Activated CD4-positive, CD25-positive, alpha-beta regulatory T cell treated with anti-CD3 and anti-CD28 coated beads, Interleukin-2, amount 50 U/mL, for 72 hours (primary cell): Measurements from ENCODE around the gene BCKDHA.
A peak's percentile ranks its signal among the peaks of the same experiment; 100 is the strongest.
"Not testable (repeated sequence)": the region's sequence is repeated elsewhere in the genome, so short reads cannot be mapped to it uniquely, and the experiment has no call there.

ENCODE experiments used
- DNase-seq: peaks from one replicate; pipeline ENCODE4 v3.0.0; 2021

BCKDHA gene

DNA sequence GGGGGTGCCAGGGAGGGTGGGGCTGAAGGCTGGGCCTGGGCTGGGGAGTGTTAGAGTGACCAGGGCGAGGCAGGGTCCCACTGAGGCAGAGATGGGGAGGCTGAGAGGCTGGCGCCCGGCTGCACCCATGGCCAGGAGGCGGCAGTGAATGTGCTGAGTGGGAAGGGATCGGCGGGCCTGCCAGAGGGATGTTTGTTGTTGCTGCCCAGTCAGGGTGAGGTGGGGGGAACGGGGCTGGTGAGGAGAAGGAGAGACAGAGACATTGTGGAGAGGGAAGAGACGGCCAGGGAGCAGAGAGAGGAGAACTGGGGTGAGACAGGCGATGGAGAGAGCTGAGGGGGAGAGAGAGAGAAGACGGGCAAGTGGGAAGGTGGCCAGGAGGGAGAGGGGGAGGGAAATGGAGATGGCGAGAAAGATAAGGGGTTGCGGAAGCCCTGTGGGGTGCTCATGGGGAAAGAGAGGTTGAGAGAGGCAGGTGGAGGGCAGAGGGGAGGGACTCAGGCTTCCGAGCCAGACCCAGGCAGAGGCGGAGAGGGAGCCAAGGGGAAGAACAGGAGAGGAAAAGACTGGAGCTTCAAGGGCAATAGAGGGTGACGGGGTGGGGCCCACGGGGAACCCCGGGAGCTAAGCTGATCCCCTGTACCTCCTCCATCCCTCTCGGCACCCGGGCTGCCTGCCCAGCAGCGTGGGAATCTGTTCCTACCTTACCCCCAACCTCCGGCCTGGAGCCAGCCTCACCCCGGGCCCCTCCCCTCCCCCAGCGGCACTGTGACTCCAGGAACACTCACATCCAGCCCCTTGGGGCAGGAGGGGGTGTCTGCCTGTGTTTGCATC, 30.2 kb downstream of the BCKDHA start:
- peak; percentile 35 for DNase-seq

DNA sequence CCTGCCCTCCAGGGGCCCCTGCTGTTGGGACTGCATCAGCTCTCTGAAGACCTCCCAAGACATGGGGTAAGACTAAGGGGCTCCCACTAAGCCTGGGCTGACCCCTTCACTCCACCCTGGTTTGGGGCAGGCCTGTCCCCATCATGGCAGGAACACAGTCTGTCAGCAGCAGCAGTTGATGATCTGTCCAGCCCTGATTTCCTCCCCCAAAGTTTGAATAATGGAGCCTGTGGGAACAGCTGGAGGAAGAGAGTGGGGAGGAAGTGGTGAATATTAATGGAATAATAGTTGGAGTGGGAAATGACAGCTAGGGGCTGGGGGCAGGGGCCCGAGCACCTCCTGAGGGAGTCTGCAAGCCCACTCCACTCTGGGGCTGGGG, 30.9 kb downstream of the BCKDHA start:
- no peak for DNase-seq

DNA sequence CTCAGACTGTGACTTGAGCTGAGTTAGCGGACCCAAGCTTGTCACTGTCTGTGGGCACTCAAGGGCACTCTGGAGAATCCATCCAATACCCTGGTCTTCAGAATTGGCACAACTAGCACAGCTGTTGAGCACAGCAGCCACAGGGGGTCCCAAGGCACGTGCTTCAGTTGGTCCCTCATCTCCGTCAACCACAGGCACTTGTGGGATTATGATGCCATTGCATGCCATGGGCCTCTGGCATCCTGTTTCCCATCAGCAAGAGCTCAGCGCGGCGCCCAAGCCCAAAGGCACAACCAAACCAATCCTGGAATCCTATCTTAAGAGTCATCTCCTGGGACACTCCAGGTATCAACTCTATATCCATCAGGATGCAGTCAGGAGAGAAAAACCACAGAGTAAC, 33.3 kb downstream of the BCKDHA start:
- no peak for DNase-seq

DNA sequence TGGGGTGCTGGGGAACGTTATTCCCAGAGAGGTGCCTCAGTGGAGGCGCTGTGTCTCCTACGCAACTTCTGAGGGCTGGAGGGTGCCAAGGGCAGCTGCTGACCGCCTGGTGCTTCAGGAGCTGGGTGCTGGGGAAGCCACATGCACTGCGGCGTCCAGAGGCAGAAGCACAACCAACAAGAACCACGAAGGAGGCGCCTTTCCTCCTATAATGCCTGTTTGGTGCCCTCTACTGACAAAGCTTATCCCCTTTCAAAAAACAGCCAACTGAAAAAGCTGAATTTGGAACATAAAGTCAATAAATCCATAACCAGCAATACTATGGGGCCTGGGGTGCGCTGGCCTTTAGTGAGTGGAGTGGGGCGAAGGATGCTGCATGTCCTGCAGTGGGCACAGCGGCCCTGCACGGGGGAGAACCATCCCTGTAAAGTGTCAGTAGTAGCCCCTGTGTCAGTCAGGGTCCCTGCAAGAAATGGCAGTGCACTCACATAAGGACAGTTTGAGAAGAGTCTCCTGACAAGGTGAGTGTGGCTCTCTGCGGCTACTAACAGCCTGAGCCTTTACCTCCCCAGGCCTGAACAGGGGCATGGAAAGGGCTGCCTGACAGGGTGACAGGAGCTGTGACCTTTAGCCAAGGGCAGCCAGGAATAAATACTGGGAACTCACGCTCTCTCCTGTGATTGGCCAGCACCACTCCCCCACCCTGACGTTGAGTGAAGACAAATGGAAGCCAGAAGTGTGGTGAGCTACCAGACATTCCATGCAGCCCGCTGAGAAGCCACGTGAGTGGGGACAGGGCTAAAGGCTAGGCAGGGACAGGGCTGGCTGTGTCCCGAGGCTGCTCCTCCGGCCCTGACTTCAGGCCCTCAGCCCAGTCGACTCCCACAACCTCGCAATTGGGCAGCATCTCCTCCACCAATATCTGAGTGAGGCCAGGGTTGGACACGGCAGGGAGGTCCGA, 34.1 kb downstream of the BCKDHA start:
- DNase-seq = no peak

DNA sequence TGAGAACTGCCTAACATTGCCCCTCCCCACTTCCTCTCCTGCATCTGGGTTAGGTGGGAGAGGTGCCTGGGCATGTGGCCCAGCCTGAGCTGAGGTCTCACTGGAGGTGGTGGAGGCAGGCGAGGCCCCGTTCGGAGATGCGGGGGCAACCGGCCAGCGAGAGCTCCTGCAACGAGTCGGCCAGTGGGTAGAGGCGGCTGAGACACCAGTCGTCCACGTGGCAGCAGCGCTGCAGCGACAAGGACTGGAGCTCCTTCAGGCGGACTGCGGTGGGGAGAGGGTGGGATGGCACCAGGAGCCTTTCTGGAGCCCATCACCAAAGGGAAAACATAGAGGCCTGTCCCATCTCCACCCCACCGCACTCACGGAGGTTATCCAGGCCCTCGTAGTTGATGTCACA, 35.6 kb downstream of the BCKDHA start:
- no peak for DNase-seq

DNA sequence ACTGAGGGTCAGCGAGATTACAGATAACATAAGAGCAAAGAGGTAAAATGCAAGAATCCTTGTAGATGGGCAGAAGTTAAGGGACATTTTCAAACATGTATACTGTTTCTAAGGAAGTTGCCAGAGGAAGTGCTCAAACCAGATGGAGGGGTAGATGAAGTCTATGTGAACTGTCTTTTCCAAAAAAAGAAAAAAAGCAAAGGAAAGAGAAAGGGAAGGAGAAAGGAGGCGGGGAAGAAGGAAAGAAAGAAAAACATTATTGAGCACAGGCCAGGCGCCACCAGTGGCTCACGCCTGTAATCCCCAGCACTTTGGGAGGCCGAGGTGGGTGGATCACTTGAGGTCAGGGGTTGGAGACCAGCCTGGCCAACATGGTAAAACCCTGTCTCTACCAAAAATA, 36.8 kb downstream of the BCKDHA start:
- DNase-seq = no peak

DNA sequence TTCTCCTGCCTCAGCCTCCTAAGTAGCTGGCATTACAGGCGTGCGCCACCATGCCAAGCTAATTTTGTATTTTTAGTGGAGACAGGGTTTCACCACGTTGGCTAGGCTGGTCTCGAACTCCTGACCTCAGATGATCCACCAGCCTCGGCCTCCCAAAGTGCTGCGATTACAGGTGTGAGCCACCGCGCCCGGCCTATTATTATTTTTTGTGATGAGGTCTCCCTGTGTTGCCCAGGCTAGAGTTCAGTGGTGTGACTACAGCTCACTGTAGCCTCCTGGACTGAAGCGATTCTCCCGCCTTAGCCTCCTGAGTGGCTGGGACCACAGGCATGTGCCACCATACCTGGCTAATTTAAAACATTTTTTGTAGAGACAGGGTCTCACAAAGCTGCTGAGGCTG, 37.8 kb downstream of the BCKDHA start:
- DNase-seq = not testable (repeated sequence)

DNA sequence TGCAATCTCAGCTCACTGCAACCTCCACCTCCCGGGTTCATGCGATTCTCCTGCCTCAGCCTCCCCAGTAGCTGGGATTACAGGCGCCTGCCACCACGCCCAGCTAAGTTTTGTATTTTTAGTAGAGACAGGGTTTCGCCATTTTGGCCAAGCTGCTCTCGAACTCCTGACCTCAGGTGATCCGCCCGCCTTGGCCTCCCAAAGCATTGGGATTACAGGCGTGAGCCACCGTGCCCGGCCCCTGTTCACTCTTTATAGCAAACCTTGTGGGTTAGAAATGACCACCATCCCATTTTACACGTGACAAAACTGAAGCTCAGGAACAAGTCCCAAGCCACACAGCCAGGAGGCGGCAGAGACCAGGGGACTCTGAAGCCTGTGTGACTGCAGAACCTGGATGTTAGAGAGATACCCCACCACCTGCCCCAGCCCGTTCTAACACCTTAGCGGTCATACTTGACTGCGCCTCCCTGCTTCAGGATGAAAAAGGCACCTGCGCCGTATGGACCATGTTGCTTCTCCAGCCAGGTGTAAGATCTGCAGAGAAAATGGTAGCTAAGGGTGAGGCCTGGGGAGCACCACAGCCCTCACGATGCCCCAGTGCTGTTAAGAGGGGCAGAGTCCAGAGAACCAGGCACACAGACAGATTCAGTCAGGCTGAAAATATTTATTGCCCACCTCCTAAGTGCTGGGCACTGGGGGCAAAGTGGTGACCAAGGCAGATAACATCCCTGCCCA, 38.5 kb downstream of the BCKDHA start:
- no peak for DNase-seq

DNA sequence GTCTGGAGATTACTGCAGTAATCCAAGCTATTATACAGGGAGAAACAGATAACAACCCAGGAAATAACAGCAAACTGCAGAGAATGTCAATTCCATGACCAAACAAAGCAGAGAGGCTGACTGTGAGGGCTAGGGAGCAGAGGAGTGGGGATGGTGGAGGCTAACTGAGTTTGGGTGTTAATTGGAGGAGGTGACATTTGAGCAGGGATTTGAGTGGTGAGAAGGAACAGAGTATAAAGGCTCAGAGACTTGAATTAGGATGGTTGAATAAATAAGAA, 39.0 kb downstream of the BCKDHA start:
- no peak for DNase-seq

DNA sequence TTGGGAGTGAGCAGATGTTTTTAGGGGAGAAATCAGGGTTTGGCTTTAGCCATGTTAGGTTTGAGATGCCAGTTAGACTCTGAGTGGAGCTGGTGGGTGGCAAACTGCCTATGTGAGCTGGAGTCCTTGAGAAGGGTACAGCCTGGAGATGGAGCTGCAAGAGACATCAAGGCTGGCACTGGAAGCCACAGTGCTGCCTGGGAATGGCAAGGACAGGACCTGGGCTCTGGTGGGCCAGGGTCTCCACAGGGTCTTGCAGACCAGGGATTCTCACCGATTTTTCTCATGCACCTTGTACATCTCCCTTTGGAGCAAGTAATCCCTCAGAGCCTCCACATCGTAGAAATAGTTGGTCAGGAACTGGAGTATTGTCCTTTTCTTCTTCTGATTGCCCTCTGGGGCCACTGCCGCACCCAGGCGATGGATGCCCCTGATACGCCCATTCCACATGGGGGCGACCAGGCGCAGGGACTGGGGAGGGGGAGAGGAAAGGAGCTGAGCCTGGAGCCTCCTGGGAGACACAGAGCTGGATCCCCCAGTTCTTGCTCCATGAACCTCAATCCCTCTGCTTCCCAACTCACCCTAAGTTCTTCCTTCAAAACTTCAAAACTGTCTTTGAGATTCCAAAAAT, 40.4 kb downstream of the BCKDHA start:
- DNase-seq = no peak

DNA sequence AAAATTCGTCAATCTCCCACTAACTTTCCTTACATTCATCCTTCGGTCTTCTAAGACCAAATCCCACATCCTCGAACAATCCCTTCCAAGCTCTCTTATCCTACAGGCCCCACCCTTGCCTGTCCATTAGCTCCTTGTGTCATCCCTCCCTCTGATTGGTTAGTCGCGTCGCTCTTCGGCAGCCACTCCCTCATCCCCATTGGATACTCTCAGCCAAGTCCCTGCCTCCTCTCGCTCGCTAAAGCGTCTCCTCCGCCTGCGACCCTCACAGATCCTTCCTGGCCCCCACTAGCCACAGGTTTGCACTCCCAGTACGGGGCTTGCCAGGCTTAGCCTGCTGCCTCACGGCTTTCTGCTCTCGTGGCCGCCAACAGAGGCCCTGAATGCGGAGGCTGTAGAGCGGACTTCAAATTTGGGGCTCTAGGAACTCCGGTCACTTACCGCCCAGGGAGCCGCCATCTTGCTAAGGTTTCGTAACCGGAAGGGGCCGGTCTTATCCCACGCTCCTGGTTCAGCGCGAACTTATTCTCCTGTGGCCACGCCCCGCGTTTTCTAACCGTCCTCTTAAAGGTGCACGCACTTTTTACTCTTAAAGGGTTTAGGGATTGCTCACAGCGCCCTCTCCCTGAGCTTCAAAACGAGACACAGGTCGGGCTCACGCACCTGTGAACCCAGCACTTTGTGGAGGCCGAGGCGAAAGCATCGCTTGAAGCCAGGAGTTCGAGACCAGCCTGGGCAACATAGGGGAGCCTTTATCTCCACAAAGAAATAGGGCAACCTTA, 42.0 kb downstream of the BCKDHA start, which contains the start of gene DMAC2:
DMAC2 (minus strand) TSS at position 472 of the 782 bp plus-strand sequence; CDS start at position 459, 13 bp downstream.
- DNase-seq = peak; percentile 89

DNA sequence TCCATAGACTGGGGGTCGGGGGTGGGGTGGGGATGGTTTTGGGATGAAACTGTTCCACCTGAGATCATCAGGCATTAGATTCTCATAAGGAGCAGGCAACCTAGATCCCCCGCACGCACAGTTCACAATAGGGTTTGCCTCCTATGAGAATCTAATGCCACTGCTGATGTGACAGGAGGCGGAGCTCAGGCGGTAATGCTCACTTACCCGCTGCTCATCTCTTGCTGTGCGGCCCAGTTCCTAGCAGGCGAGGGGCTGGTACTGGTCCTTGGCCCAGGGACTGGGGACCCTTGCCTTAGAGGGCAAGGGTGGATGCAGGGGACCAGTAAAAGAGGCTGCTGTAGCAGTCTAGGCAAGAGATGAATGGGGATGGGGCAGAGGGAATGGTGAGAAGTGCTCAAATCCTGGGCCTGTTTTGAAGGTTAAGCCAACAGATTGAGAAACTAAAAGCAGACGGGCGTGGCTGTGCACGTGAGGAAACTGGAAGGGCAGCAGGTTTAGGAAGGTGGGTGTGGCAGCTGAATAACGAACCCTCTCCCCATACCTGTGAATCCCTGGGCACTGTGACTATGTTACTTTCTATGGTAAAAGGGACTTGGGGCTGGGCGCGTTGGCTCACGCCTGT, 43.8 kb downstream of the BCKDHA start:
- DNase-seq = peak; percentile 17

DNA sequence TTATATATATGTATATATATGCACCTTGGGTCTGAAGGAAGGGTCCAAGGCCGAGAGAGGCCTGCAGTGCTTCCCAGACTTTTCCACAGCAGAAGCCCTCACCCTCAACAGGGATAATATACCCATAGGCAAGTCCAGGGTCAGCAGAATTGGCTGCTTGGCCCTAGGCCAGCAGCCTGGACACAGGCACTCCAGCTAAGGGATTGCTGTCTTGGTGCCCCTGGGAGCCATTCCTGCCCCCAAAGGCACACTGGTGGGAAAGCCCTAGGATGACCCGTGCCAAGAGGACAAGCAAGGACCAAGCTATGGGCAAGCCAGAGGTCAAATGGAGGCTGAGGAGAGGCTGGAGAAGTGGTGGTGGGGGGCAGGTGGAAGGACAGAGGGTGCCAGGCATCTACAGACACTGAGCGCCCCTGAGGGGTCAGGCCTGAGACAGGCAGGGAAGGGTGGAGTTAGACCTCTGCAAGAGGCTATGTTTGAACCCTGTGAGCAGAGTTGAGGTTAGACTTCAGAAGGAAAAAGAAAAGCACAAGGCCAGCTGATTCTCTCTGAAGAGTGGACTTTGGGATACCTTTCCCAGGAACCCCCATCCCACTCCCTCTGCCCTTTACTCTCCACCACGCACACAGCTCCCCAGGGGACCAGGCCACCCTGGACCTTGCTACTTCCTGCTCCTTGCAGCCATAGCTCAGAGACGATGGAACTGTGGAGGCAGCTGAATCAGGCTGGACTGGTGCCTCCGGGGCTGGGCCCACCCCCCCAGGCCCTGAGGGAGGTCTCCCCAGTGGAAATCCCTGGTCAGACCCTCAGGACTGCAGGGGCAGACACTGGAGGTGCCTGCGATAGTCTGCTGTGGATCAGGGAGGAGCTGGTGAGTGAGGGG, 45.1 kb downstream of the BCKDHA start, which contains the start of gene ERICH4:
ERICH4 (plus strand) TSS at position 684 of the 883 bp plus-strand sequence; CDS start at position 698, 14 bp downstream.
- DNase-seq = no peak

DNA sequence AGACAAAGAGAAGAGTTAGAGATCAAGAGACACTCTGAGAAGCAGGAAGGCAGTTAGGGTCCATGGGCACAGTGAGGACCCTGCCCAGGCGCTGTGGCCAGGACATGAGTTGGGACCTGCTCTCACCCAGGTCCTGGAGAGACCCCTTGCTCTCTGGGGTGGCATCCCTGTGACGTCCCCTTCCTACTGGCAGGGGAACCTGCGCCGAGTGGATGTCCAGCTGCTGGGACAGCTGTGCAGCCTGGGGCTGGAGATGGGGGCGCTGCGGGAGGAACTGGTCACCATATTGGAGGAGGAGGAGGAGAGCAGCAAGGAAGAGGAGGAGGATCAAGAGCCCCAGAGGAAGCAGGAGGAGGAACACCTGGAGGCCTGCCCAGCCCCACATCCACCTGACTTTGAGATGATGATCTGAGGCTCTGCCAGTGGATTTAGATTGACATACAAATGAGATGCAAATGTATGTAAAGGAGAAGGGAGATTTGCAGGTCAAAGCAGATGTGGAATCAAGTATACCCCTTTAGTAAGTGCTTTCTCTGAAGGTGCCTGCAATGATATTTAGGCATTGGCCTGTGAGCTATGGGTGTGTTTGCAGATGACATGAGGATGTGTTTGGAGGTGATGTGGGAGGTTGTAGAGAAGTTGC, 46.3 kb downstream of the BCKDHA start:
- no peak for DNase-seq

DNA sequence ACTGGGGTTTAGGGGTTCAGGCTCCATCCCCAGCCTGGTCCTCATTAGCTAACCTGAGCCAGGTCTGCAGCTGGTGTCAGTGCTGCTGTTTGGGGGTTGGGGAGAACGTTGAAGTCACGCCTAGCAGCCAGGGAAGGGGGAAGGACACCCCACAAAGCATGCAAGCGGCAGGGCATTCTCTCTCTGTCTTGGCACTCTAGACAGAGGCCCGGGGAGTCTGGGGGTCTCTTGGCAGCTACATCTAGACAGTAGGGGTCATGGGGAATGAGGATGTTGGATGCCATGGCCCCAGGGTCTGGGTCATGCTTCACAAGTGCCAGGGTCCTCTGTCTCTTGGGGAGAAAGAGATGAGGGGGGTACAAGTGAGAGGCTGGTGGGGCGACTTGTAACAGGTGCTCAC, 48.0 kb downstream of the BCKDHA start:
- DNase-seq = no peak

DNA sequence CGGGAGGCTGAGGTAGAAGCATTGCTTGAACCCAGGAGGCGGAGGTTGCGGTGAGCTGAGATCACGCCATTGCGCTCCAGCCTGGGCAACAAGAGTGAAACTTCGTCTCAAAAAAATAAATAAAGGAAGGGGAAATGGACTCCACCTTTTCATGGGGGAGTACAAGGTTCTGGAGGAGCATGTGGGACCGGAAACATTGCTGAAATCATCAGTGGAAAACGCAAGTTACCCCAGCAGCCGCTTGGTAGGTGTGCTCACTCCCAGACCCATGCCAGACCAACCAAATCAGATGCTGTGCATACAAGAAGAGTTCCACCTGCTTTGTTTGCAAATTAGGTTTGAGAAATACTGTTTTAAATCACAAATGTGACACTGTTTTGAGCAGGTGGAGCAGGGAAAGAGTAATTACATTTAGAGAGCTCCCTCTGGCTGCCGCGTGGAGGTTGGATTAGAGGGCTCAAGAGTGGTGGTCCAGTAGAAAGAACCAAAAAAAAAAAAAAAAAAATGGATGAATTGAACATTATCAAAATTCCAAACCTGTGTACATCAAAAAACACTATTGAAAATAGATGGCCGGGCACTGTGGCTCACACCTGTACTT, 50.2 kb downstream of the BCKDHA start:
- no peak for DNase-seq

DNA sequence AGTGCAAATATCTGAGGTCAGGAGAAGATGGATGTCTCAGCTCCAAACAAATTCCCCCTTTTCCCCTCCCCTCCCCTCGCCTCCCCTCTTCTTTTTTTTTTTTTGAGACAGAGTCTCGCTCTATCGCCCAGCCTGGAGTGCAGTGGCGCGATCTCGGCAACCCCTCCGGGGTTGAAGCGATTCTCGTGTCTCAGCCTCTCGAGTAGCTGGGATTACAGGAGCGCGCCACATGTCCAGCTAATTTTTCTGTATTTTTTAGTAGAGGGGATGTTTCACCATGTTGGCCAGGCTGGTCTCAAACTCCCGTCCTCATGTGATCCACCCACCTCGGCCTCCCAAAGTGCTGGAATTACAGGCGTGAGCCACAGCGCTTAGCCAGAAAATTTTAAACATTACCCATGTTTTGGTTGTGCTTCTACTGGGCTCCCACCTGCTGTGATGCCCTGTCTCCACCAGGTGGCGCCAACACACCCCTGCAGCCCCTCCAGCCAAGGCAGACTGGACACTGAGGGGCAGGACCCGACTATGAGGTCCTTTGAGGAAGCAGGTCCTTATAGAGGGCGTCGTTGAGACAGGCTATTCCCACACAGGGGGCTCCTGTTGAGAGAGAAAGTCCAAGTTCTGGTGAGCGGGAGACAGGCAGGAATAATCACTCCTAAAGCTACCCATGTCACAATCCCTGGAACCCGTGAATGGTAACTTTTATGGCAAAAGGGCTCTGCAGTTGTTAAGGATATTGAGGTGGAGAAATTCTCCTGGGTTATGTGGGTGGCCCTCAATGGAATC, 51.7 kb downstream of the BCKDHA start:
- DNase-seq = peak; percentile 82

DNA sequence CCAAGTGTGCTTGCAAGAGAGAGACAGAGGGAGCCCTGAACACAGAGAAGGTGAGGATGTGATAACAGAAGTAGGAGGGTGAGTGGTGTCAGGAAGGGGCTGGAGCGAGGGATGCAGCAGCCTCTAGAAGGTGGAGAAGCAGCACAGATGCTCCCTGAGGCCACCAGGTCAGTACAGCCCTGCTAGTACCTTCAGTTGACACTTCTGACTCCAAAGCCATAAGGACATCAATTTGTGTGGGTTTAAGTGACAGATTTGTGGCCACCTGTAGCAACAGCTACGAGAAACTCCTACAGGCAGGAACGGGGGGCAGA, 52.2 kb downstream of the BCKDHA start:
- DNase-seq = no peak
